GM21515 (cell line): ENCODE measurements around the gene PTPRC.
"Not testable (repeated sequence)": the region's sequence is repeated elsewhere in the genome, so short reads cannot be mapped to it uniquely, and the experiment has no call there.

Source experiments
- ATAC-seq: cut with Tn5 transposase; IDR thresholded peaks from one replicate; pipeline ENCODE4 v1.9.1; 2021; ENCODE audit not compliant: unreplicated experiment

PTPRC gene

GRCh38 chr1:198638894-198639635, at the start of gene PTPRC:
PTPRC (plus strand) TSS chr1:198639040; CDS start chr1:198639269, 229 bp downstream.
- ATAC-seq = peak; percentile 72

- no peak for ATAC-seq
Measured at GRCh38 chr1:198590454-198590853, 48.4 kb upstream of the PTPRC start.

- no peak for ATAC-seq
Measured at GRCh38 chr1:198595765-198596164, 43.1 kb upstream of the PTPRC start.

- ATAC-seq = no peak
Measured at GRCh38 chr1:198597690-198598430, 41.0 kb upstream of the PTPRC start.

- ATAC-seq = peak; percentile 75
Measured at GRCh38 chr1:198598796-198599321, 40.0 kb upstream of the PTPRC start.

- no peak for ATAC-seq
Measured at GRCh38 chr1:198599749-198600148, 39.1 kb upstream of the PTPRC start.

GRCh38 chr1:198600906-198601305, 37.9 kb upstream of the PTPRC start:
- ATAC-seq = no peak

- not testable (repeated sequence) for ATAC-seq
Measured at GRCh38 chr1:198601310-198601709, 37.5 kb upstream of the PTPRC start.

- ATAC-seq = no peak
Measured at GRCh38 chr1:198601936-198602889, 36.6 kb upstream of the PTPRC start.

GRCh38 chr1:198604975-198605374, 33.9 kb upstream of the PTPRC start:
- no peak for ATAC-seq

GRCh38 chr1:198605406-198605805, 33.4 kb upstream of the PTPRC start:
- no peak for ATAC-seq

- ATAC-seq = no peak
Measured at GRCh38 chr1:198606020-198606438, 32.8 kb upstream of the PTPRC start.

GRCh38 chr1:198607714-198608113, 31.1 kb upstream of the PTPRC start:
- no peak for ATAC-seq

- ATAC-seq = no peak
Measured at GRCh38 chr1:198610362-198610761, 28.5 kb upstream of the PTPRC start.

GRCh38 chr1:198611219-198611618, 27.6 kb upstream of the PTPRC start:
- no peak for ATAC-seq

- ATAC-seq = peak; percentile 55
Measured at GRCh38 chr1:198612471-198613260, 26.2 kb upstream of the PTPRC start.

GRCh38 chr1:198617406-198617805, 21.4 kb upstream of the PTPRC start:
- no peak for ATAC-seq

GRCh38 chr1:198619375-198620140, 19.3 kb upstream of the PTPRC start:
- no peak for ATAC-seq

- no peak for ATAC-seq
Measured at GRCh38 chr1:198620218-198620617, 18.6 kb upstream of the PTPRC start.
